Measurements from ENCODE around the gene PRPH2. TPM values are rescaled to one million over a fixed set of nuclear protein-coding genes. Genes with fewer than 3 reads are reported as not detected.

Gene PRPH2
- total RNA-seq, 2 donors from 2014 or later, result 0.27 to 3.3 TPM

DNA sequence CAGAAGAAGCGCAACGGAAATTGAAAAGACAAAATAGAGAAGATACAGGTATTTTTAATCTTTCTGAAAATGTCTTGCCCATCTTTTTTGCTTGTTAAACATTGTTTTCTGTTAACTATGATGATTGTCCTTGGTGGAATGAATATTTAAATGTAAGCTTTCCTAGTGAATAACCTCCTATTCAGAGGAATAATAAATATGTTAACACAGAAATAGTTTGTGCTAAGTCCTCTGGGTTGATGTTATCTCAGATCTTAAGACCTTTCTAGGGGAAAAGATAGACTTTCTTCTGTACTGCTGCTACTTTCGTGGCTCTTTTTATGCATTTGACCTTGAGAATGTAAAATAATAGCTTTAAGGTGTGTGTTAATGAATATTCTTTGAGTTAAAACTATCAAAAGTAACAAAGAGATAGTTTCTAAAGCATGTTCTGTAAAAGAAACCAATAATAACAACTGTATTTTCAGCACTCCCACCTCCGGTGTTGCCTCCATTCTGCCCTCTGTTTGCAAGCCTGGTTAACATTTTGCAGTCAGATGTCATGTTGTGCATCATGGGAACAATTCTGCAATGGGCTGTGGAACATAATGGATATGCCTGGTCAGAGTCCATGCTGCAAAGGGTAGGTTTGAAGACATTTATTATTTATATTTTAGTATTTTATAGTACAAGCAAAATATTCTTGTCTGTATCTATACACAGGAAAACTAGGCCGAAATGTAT, 70.2 kb downstream of the PRPH2 start:
- WGBS, result 88% methylated on average over 5 of the region's 5 CpGs
- Histone ChIP-seq H3K4me1 (replicated peaks) (no peaks in the 10 kb centered on the region), H3K36me3 (no peaks in the 10 kb centered on the region), H3K27ac (no peak overlapping the region), H3K27me3 (replicated peaks; ENCODE audit: insufficient read depth) (no peaks in the 10 kb centered on the region), H3K9me3 (no peaks in the 10 kb centered on the region), H3K4me3 (no peak overlapping the region)
- no peak for DNase-seq (ENCODE audit: low spot score)
- intact Hi-C loops (cut with DNase I), result no loop called here
- TF ChIP-seq POLR2A (IDR thresholded peaks at IDR 0.05), result no peak
- no peak for TF ChIP-seq POLR2AphosphoS5 (IDR thresholded peaks at IDR 0.05)
- TF ChIP-seq, protein P1, sequence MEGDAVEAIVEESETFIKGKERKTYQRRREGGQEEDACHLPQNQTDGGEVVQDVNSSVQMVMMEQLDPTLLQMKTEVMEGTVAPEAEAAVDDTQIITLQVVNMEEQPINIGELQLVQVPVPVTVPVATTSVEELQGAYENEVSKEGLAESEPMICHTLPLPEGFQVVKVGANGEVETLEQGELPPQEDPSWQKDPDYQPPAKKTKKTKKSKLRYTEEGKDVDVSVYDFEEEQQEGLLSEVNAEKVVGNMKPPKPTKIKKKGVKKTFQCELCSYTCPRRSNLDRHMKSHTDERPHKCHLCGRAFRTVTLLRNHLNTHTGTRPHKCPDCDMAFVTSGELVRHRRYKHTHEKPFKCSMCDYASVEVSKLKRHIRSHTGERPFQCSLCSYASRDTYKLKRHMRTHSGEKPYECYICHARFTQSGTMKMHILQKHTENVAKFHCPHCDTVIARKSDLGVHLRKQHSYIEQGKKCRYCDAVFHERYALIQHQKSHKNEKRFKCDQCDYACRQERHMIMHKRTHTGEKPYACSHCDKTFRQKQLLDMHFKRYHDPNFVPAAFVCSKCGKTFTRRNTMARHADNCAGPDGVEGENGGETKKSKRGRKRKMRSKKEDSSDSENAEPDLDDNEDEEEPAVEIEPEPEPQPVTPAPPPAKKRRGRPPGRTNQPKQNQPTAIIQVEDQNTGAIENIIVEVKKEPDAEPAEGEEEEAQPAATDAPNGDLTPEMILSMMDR (IDR thresholded peaks at IDR 0.05), result no peak

Small RNAs within 50 kb of the gene (small RNA-seq; reads per million reads assigned to genes)
- 0 reads per million in 2 donors for gene RNU6-890P

Other genes starting within 250 kb of the PRPH2 start
- 10 to 100 TPM; 24.2 to 25.6 TPM for gene UBR2, start 158.6 kb downstream of the PRPH2 start, total RNA-seq
- 10 to 100 TPM; 43.4 to 59.8 TPM for gene TBCC, start 23.5 kb upstream of the PRPH2 start, total RNA-seq
- gene BICRAL, start 59.5 kb upstream of the PRPH2 start, total RNA-seq, result 10 to 100 TPM; 21.0 to 26.2 TPM
- gene RPL7L1, start 157.0 kb upstream of the PRPH2 start, total RNA-seq, result 10 to 100 TPM; 79.0 to 79.8 TPM
- gene PTCRA, start 193.5 kb upstream of the PRPH2 start, total RNA-seq, result not detected
- gene CNPY3, start 206.9 kb upstream of the PRPH2 start, total RNA-seq, result 10 to 100 TPM; 52.3 to 68.5 TPM
- 10 to 100 TPM; 14.7 to 85.9 TPM for gene GNMT, start 238.2 kb upstream of the PRPH2 start, total RNA-seq